ENCODE measurements around the gene LRP5. TPM values are rescaled to one million over a fixed set of nuclear protein-coding genes. Genes with fewer than 3 reads are reported as not detected.

Gene LRP5
- total RNA-seq, 1 donor from 2014 or later, result 65.0 TPM

- Mint-ChIP-seq H3K27ac (no peak overlapping the region), H3K4me1 (ENCODE audit: unreplicated experiment) (peaks cover 13% of the 10 kb centered on the region)
Measured at GRCh38 chr11:68440224-68440623, 127.8 kb downstream of the LRP5 start.

DNA sequence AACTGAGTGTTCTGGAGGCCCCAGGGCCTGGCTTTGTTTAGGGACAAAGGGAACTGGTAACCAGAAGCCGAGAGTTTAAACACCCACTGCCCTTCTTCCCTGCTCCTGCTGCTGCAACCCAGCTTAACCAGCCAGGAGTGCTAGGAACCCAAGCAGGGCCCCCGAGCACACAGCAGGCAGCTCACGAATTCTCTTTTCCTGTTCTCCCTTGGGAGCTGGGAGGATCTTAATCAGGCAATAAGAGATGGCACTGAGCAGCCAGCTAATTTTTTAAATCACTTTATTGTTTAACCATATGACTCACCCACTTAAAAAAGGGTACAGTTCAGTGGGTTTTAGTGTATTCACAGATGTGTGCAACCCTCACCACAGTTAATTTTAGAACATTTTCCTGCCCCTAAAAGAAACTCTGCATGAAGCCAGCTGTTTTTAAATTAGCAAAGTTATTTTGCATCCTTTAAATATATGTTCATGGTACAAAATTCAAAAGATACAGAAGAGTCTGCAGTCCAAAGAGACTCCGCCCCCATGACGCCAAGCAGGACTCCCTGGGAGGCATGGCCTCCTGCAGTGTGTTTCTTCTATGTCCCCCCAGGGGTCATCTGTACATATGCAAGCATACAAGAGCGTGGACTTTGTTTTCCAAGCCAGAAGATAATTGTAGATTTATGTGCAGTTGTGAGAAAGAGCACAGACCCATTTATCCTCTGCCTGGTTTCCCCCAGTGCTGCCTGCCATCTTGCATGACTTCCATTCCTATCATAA, 129.3 kb downstream of the LRP5 start:
- no peak for TF ChIP-seq CTCF (conservative IDR thresholded peaks at IDR 0.05)
- no peak for DNase-seq (ENCODE audit: extremely low spot score, unreplicated experiment)
- Mint-ChIP-seq H3K36me3 (peaks cover 16% of the 10 kb centered on the region), H3K9me3 (no peaks in the 10 kb centered on the region), H3K27ac (peak overlapping the region; percentile 64), H3K4me1 (ENCODE audit: unreplicated experiment) (peaks cover 13% of the 10 kb centered on the region), H3K27me3 (no peaks in the 10 kb centered on the region), H3K4me3 (no peak overlapping the region)

More at GRCh38 chr11:68440224-68440623, 127.8 kb downstream of the LRP5 start:
- no peak for TF ChIP-seq CTCF (conservative IDR thresholded peaks at IDR 0.05)
- no peak for DNase-seq (ENCODE audit: extremely low spot score, unreplicated experiment)
- Mint-ChIP-seq H3K4me3 (no peak overlapping the region), H3K27me3 (no peaks in the 10 kb centered on the region), H3K9me3 (no peaks in the 10 kb centered on the region), H3K36me3 (peaks cover 16% of the 10 kb centered on the region)

- TF ChIP-seq CTCF (conservative IDR thresholded peaks at IDR 0.05), result no peak
- H3K4me1 Mint-ChIP-seq (ENCODE audit: unreplicated experiment), result peaks cover 9% of the 10 kb centered on the region
- no peak overlapping the region for H3K4me3 Mint-ChIP-seq
- H3K27me3 Mint-ChIP-seq, result no peaks in the 10 kb centered on the region
- no peaks in the 10 kb centered on the region for H3K9me3 Mint-ChIP-seq
- H3K36me3 Mint-ChIP-seq, result peaks cover 16% of the 10 kb centered on the region
- DNase-seq (ENCODE audit: extremely low spot score, unreplicated experiment), result no peak
- peak overlapping the region; percentile 64 for H3K27ac Mint-ChIP-seq
Measured at GRCh38 chr11:68442433-68442832, 130.0 kb downstream of the LRP5 start.

- peaks cover 18% of the 10 kb centered on the region for H3K36me3 Mint-ChIP-seq
- H3K4me3 Mint-ChIP-seq, result no peak overlapping the region
- no peak for TF ChIP-seq CTCF (conservative IDR thresholded peaks at IDR 0.05)
- DNase-seq (ENCODE audit: extremely low spot score, unreplicated experiment), result no peak
- no peak overlapping the region for H3K27ac Mint-ChIP-seq
- peaks cover 8% of the 10 kb centered on the region for H3K4me1 Mint-ChIP-seq (ENCODE audit: unreplicated experiment)
- no peaks in the 10 kb centered on the region for H3K27me3 Mint-ChIP-seq
- H3K9me3 Mint-ChIP-seq, result no peaks in the 10 kb centered on the region
Measured at GRCh38 chr11:68444566-68444965, 132.2 kb downstream of the LRP5 start.

- H3K4me3 Mint-ChIP-seq, result no peak overlapping the region
- peaks cover 18% of the 10 kb centered on the region for H3K36me3 Mint-ChIP-seq
- no peaks in the 10 kb centered on the region for H3K27me3 Mint-ChIP-seq
- TF ChIP-seq CTCF (conservative IDR thresholded peaks at IDR 0.05), result no peak
- H3K4me1 Mint-ChIP-seq (ENCODE audit: unreplicated experiment), result peaks cover 8% of the 10 kb centered on the region
- H3K27ac Mint-ChIP-seq, result no peak overlapping the region
- DNase-seq (ENCODE audit: extremely low spot score, unreplicated experiment), result no peak
- H3K9me3 Mint-ChIP-seq, result no peaks in the 10 kb centered on the region
Measured at GRCh38 chr11:68445531-68446035, 133.2 kb downstream of the LRP5 start.

Measured in type B pancreatic cell (in vitro differentiated cells).